Mucosa of gallbladder (tissue), 1 donor: ENCODE data around the gene ASB18. TPM values are rescaled to one million over a fixed set of nuclear protein-coding genes. Genes with fewer than 3 reads are reported as not detected.

Experiments used
- DNase-seq: peaks from one replicate; pipeline ENCODE4 v3.0.0-alpha.2; 2020; ENCODE audit warnings: low spot score
- total RNA-seq: library from RNA; stranded (reverse); gene quantifications from one replicate; pipeline ENCODE4 v1.2.1, GENCODE V29; 2021
- donor health status: DM: no; HTN: no; CAD: no.

Gene ASB18
- total RNA-seq, 1 donor from 2014 or later: not detected

DNA sequence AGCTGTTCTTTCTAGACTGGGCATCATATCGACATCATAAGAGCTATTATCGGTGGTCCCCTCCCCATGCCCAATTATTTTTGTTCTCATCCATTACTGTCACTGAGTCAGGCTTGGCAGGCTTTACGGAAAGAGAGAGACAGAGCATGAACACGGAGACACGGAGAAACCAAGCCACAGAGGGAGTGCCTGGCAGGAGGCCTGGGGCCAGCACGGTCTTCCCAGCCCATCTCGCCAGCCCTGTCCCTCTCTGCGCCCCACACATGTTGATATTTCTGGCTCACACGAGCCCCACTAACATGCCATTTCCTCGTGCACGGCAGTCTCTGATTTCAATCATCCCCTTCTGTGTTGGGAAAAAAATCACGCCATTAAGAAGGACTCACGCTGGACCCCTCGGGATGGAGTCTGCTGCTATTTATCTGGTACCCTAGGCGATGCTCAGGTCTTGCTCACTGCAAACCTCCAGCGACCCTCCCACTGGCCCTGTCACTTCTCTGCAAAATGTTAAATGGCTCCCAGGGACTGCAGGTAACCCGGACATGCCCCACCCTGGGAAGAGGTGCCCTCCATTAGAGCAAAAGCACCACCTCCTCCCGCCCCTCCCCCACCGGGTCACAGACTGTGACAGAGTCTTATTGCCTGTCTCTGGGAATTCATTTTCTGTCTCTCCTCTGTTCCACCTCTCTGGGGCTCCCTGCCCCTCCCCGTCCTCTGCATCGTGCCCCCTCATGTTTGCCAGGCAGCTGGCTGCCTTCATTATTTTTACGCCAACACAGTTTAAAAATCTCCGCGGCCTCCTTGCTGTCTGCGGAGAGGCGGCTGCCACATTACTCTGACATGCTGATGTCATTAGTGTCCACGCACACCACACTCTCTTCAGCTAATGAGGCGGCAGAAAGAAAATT lies 55.9 kb downstream of the ASB18 start:
- DNase-seq: no peak

DNA sequence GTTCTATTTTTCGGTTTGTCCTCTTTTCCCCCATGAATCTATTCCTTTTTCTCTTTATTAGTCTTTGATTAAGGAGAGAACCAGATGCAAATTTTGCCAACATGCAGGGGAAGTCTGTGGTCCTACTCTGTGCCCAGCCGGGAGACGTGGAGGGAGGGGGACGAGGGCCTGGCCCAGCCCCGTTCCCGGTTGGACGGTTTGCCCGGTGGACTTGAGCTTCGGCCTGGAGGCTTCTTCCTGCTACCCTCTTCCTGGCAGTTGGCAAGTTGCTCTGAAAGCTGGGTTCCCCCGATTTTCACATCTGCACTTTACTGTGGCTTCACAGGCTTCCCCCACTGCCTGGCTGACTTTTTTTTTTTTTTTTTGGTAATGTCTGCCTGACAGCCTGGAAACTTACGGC lies 56.7 kb downstream of the ASB18 start:
- no peak for DNase-seq

GRCh38 chr2:236205867-236206645 lies 58.1 kb downstream of the ASB18 start:
- DNase-seq: no peak

DNA sequence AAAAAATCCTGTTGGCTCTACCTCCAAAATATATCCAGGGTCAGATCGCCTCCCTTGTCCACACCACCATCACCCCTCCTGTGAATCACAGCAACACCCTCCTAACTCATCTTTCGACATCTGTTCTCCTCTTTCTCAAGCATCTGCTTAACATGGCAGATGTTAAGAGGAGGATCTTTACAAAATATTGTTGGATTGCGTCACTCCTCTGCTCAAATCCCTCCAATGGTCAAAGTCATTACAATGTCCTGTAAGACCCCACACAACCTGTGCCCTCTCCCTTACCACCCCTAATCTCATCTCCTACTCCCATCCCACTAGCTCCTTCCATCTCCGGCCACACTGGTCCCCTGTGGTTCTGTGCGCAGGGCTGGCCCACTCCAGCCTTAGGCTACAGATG lies 59.3 kb downstream of the ASB18 start:
- DNase-seq: no peak

DNA sequence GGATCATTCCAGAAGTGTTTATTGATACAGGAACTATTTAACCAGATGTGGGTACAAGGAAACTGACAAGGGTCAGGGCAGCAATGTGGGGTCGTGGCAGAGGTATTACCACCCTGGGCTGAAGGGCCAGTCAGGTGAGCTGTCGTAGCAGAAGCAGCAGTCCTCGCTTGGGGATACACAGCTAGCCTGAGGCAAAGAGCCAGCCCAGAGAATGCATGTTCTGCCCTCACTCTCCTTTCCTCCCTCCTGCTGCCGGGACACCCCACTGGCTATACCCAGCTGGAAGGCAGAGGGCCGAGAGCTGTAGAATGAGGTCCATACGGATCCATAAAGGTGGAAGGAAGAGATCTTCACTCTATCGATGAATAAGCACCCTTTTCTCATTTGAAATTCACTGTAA lies 63.8 kb downstream of the ASB18 start:
- DNase-seq: no peak

GRCh38 chr2:236196366-236196765 lies 67.8 kb downstream of the ASB18 start:
- no peak for DNase-seq

DNA sequence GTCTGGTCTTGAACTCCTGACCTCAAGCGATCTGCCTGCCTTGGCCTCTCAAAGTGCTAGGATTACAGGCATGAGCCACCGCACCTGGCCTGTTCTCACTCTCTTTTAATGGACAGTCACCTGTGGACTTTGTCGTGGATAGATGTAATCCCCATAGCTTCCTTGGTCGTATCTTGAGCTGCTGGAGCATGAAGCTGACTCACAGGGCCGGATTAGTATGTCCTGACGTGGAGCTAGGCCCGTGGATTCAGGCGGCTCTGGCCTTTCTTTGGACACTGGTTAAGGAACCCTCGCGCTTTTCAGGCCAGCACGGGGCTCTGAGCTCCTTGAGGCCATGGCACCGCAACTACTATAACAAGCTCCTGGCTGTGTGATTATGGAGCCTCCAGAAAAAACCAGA lies 68.5 kb downstream of the ASB18 start:
- DNase-seq: no peak

DNA sequence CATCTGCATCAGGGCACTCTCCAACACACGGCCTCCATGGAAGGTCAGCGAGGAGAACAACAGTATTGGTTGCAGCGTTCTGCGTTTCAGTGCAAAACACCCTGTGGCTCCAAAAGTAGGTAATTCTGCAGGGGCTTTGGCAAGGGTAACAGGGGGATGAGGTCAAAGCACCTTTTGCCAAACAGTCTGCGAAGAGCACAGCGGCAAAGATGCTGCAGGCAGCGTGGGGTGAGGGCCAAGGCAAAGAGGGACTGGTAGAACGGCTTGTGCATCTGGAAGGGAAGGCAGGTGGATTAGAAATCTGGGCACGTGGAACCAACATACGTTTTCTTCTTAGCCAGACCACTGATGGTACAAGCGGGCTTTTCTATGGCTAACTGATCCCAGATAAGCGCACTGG lies 69.4 kb downstream of the ASB18 start:
- DNase-seq: no peak

DNA sequence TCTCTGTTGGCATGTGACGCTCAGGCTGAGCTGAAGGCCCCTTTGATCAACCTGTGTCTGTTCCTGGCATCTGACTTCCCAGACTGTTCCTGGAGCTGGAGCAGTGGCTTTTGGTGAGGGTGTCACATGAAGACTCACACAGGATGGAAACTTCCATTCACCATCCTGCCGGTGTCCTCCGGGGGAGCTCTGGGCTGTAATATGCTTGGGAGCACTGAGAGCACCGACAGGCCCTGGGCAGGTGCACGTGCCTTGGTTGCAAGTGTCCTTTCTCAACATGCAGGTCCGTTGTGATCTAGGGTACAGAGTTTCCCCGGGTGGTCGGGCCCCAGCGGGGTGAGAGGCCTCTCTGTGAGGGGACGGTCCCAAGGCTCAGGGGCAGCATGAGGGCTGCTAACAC lies 71.2 kb downstream of the ASB18 start:
- no peak for DNase-seq

GRCh38 chr2:236190674-236191073 lies 73.5 kb downstream of the ASB18 start:
- DNase-seq: no peak

GRCh38 chr2:236184701-236185100 lies 79.5 kb downstream of the ASB18 start:
- DNase-seq: no peak

DNA sequence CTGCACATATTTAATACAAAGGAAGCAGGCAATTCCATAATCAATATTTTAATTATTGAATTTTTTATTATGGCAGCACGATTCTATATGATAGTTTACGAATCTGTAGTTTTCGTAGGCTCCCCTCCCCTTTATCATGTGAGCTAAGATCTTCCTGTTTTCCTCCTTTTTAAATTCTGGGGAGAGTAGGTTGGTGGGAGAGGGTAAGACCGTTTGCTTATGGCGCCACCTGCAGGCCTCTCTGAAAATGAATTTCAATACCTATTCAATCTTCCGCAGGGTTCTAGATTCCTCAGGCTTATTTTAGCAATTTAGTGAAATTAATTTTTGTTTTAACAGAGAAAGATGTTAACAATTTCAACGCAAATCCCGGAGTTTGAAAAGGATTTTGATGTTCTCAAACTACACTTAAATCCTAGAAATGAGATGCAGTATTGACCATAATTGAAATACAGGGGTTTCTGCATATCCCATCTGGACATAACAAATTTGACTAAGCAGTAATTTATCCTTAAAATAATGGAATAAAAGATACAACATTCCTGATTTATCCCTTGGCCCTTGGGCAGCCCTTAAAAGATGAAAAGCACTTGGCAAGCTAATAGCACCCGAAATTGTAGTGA lies 83.3 kb downstream of the ASB18 start:
- DNase-seq: peak; percentile 37

GRCh38 chr2:236180076-236180816 lies 84.0 kb downstream of the ASB18 start:
- no peak for DNase-seq

DNA sequence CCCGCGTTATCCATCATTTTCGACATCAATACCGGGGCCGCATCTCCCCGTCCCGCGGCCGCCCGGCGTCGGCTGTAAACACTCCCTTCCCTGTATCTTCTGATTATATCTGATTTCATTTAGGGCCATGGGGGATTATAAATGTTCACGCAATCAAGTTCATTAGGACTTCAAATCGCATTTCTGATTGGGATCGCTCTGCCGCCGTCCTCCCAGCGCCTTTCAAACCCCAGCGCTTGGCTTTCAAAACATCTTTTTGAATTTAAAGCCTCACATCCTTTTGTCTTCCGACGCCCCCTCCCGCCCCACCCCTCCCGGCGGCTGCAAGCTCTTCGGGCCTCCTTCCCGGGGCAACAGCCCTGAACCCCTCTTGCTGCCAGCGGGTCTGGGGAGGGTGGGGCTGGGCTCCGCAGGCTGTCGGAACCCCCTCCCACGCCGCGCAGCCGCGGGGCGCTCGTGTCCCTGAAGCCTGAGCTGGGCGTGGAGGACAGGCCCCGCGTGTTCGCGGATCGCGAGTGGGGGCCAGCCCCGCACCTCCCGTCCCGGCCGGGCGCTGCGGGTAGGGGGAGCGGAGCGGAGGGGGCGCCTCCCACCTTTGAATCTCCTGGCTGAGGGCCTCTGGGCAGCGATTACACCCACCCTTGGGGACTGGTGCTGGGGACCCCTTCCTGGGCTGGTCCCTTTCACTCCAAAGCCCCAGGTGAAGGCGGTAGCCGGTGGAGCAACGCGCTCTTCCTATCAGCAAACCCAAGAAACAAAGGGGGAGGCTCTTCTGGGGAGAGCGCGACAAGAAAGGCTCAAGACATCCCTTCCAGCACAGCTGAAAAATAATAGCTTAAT lies 84.8 kb downstream of the ASB18 start:
- no peak for DNase-seq

- DNase-seq: no peak
These were observed 85.3 kb downstream of the ASB18 start for GRCh38 chr2:236178890-236179235.

GRCh38 chr2:236177967-236178889 lies 86.0 kb downstream of the ASB18 start:
- DNase-seq: peak; percentile 30

- no peak for DNase-seq
These were observed 86.6 kb downstream of the ASB18 start for GRCh38 chr2:236177604-236177966.

DNA sequence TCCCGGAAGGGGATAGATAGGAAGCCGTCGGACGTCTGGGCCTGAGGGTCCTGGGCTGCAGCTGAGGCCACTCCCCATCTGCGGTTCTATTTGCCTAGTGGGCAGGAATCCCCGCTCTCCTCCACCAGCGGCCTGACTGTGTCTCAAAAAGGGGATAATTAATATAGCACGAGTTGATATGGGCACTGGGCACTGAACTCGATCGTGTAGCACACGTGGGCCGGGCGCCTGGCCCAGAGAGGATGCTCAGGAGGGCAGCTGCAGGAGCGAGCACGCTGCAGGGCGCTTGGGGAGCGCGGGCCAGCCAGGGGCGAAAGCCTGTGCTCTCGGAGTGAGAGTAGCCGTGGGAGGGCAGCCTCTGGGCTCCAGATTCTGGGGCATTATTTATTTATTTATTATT lies 87.3 kb downstream of the ASB18 start:
- DNase-seq: no peak

DNA sequence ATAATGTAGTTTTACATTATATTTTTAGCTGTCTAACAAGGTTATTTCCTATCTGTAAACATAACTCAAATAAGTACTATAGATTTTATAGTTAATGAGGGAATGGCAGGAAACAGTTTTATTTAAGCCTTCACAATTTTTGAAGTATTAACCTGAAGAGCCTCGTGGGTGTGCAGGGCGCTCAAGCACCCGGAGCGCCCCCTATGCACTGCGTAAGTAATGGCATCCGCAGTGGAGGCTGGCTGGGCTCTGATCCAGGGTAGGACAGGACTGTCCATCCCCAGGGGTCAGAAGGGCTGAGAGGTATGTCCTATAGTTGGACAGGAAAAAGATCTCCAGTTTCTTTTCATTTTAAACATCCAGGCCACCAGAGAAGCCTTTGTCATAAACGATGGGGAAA lies 87.8 kb downstream of the ASB18 start:
- DNase-seq: no peak

GRCh38 chr2:236175548-236176150 lies 88.6 kb downstream of the ASB18 start:
- no peak for DNase-seq
